ENCODE results near the gene LRGUK.

Gene LRGUK

DNA sequence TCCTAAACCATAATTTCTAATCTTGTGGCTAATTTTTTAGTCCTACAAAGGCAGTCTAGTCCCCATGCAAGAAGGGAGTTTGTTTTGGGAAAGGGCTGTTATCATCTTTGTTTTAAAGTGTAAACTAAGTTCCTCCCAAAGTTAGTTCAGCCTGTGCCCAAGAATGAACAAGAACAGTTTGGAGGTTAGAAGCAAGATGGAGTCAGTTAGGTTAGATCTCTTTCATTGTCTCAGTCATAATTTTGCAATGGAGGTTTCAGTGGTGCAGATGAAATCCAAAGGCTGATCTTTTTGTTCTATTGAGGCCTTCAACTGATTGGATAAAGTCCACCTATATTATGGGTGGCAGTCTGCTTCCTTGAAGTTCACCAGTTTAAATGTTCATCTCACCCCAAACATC is 68.1 kb downstream of the LRGUK start:
- Histone ChIP-seq H3K4me1 (ENCODE audit: control insufficient read depth in 1 of 2, insufficient read depth in 1 of 2, low read depth in 1 of 2, low read length in 1 of 2) (no peaks in the 10 kb centered on the region), H3K9me3 (no peaks in the 10 kb centered on the region), H3K27me3 (no peaks in the 10 kb centered on the region), H3K36me3 (no peaks in the 10 kb centered on the region), H3K4me3 (ENCODE audit: low read depth in 1 of 2, low read length in 1 of 2) (no peak overlapping the region), H3K27ac (no peak overlapping the region)
- no peak for TF ChIP-seq CTCF (IDR thresholded peaks at IDR 0.05)

DNA sequence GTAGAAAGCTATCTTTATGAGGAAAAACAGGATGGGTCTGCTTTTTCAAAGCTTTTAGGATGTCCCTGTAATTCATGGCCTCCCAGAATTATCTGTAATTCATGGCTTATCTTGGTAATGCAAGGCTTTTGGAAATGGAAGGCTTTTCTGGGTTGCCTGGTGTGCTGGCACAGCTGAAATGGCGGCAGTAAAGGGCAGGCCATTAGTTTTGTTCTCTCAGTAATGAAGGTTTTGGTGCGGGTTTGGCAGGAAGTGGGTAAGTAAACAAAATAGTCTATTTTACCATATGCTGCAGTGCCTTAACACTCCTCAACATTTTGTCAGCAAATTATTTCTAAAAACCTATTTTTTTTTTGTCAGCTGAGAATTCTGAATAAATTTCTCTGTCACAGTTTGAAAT is 69.3 kb downstream of the LRGUK start:
- no peaks in the 10 kb centered on the region for H3K27me3 ChIP-seq
- H3K36me3 ChIP-seq = no peaks in the 10 kb centered on the region
- no peak overlapping the region for H3K27ac ChIP-seq
- no peaks in the 10 kb centered on the region for H3K4me1 ChIP-seq (ENCODE audit: control insufficient read depth in 1 of 2, insufficient read depth in 1 of 2, low read depth in 1 of 2, low read length in 1 of 2)
- TF ChIP-seq CTCF (IDR thresholded peaks at IDR 0.05) = no peak
- no peak overlapping the region for H3K4me3 ChIP-seq (ENCODE audit: low read depth in 1 of 2, low read length in 1 of 2)
- no peaks in the 10 kb centered on the region for H3K9me3 ChIP-seq

- no peak for TF ChIP-seq CTCF (IDR thresholded peaks at IDR 0.05)
- no peaks in the 10 kb centered on the region for H3K4me1 ChIP-seq (ENCODE audit: control insufficient read depth in 1 of 2, insufficient read depth in 1 of 2, low read depth in 1 of 2, low read length in 1 of 2)
- no peak overlapping the region for H3K4me3 ChIP-seq (ENCODE audit: low read depth in 1 of 2, low read length in 1 of 2)
- no peak overlapping the region for H3K27ac ChIP-seq
- no peaks in the 10 kb centered on the region for H3K36me3 ChIP-seq
- H3K27me3 ChIP-seq = no peaks in the 10 kb centered on the region
- no peaks in the 10 kb centered on the region for H3K9me3 ChIP-seq
These were observed 70.2 kb downstream of the LRGUK start for GRCh38 chr7:134197345-134197744.

- Histone ChIP-seq H3K4me3 (ENCODE audit: low read depth in 1 of 2, low read length in 1 of 2) (no peak overlapping the region), H3K9me3 (no peaks in the 10 kb centered on the region), H3K4me1 (ENCODE audit: control insufficient read depth in 1 of 2, insufficient read depth in 1 of 2, low read depth in 1 of 2, low read length in 1 of 2) (no peaks in the 10 kb centered on the region), H3K27me3 (no peaks in the 10 kb centered on the region), H3K27ac (no peak overlapping the region), H3K36me3 (no peaks in the 10 kb centered on the region)
- no peak for TF ChIP-seq CTCF (IDR thresholded peaks at IDR 0.05)
These were observed 73.8 kb downstream of the LRGUK start for GRCh38 chr7:134200970-134201369.

GRCh38 chr7:134201569-134202261 is 74.6 kb downstream of the LRGUK start:
- no peaks in the 10 kb centered on the region for H3K27me3 ChIP-seq
- no peaks in the 10 kb centered on the region for H3K36me3 ChIP-seq
- H3K4me3 ChIP-seq (ENCODE audit: low read depth in 1 of 2, low read length in 1 of 2) = no peak overlapping the region
- no peaks in the 10 kb centered on the region for H3K4me1 ChIP-seq (ENCODE audit: control insufficient read depth in 1 of 2, insufficient read depth in 1 of 2, low read depth in 1 of 2, low read length in 1 of 2)
- no peaks in the 10 kb centered on the region for H3K9me3 ChIP-seq
- H3K27ac ChIP-seq = no peak overlapping the region
- no peak for TF ChIP-seq CTCF (IDR thresholded peaks at IDR 0.05)
